Measurements from ENCODE around the gene SLC34A3. TPM values are rescaled to one million over a fixed set of nuclear protein-coding genes. Genes with fewer than 3 reads are reported as not detected.

Gene SLC34A3
- not detected in 2 replicates for total RNA-seq

DNA sequence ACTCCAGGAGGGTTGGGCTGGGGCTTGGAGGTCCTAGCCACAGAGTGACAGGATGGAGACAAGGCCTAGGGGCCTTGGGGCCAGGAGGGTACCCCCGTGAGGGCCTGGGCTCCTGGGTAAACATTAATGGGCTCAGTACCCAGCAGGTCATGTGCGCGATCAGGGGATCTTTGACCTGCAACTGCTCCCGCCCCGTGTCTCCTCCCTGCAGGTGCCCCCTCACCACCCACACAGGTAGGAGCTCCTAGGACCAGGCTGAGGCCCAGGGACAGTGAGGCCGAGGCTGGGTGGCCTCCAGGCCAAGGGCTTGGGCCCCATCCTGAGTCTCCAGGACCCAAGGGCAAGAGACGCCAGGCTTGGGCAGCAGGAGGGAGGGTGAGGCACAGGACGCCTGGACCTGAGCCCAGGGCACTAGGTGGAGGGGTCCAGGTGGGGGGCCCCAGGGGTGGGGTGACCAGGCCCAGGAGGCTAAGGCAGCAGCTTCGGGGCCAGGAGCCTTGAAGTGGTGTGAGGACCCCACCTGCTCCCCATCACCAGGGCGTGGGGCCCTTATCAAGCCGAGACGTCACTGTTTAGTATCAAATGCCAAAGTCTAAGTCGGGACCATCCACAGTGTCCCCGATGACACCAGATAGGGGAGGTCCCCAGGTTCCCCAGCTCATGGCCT is at the start of gene SLC34A3:
SLC34A3 (plus strand) TSS at position 197 of the 667 bp plus-strand sequence. CDS start 802 bp downstream, outside the sequence.
- H3K36me3 ChIP-seq (ENCODE audit: control insufficient read depth, insufficient read depth, low read length), result no peaks in the 10 kb centered on the region
- TF ChIP-seq CTCF (IDR thresholded peaks at IDR 0.05; ENCODE audit: insufficient read depth, low read length, severe bottlenecking), result no peak
- no peak within 1 kb of the TSS for H3K4me3 ChIP-seq (ENCODE audit: low read depth, low read length)
- FAIRE-seq (no peak), DNase-seq (ENCODE audit: low read depth) (no peak)
- peaks cover 2% of the 10 kb centered on the region for H3K27me3 ChIP-seq (ENCODE audit: control insufficient read depth, insufficient read depth, low read length)

DNA sequence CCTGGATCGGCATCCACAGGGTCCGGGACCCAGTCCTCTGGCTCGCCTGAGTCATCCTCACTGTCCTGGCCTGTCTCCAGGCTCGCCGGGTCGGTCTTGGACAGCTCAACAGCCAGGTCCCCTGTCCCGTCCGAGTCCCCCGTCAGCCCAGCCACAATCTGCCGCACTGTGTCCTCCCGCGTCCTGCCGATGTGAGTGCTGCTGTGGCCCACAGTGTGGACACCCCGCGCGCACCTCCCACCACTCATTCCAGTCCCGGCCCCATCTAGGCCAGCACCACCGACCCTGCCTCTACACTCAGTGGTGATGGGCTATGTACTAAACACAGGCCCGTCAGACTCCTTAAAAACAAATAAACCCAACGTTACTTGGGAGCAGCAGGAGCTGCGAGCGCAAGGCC is 49.0 kb upstream of the SLC34A3 start:
- H3K4me3 ChIP-seq (ENCODE audit: low read depth, low read length), result no peak overlapping the region
- H3K36me3 ChIP-seq (ENCODE audit: control insufficient read depth, insufficient read depth, low read length), result peaks cover 34% of the 10 kb centered on the region
- FAIRE-seq (no peak), DNase-seq (ENCODE audit: low read depth) (no peak)
- no peak for TF ChIP-seq CTCF (IDR thresholded peaks at IDR 0.05; ENCODE audit: insufficient read depth, low read length, severe bottlenecking)
- no peaks in the 10 kb centered on the region for H3K27me3 ChIP-seq (ENCODE audit: control insufficient read depth, insufficient read depth, low read length)

GRCh38 chr9:137182836-137183235 is 47.9 kb upstream of the SLC34A3 start:
- H3K27me3 ChIP-seq (ENCODE audit: control insufficient read depth, insufficient read depth, low read length), result no peaks in the 10 kb centered on the region
- H3K4me3 ChIP-seq (ENCODE audit: low read depth, low read length), result no peak overlapping the region
- FAIRE-seq (no peak), DNase-seq (ENCODE audit: low read depth) (no peak)
- no peak for TF ChIP-seq CTCF (IDR thresholded peaks at IDR 0.05; ENCODE audit: insufficient read depth, low read length, severe bottlenecking)
- H3K36me3 ChIP-seq (ENCODE audit: control insufficient read depth, insufficient read depth, low read length), result peaks cover 38% of the 10 kb centered on the region

GRCh38 chr9:137183980-137184595 is 46.6 kb upstream of the SLC34A3 start:
- Histone ChIP-seq H3K27me3 (ENCODE audit: control insufficient read depth, insufficient read depth, low read length) (no peaks in the 10 kb centered on the region), H3K4me3 (ENCODE audit: low read depth, low read length) (no peak overlapping the region), H3K36me3 (ENCODE audit: control insufficient read depth, insufficient read depth, low read length) (peaks cover 38% of the 10 kb centered on the region)
- no peak for TF ChIP-seq CTCF (IDR thresholded peaks at IDR 0.05; ENCODE audit: insufficient read depth, low read length, severe bottlenecking)
- DNase-seq (ENCODE audit: low read depth), result no peak
- FAIRE-seq, result no peak

GRCh38 chr9:137184881-137185660 is 45.6 kb upstream of the SLC34A3 start:
- Histone ChIP-seq H3K36me3 (ENCODE audit: control insufficient read depth, insufficient read depth, low read length) (peaks cover 40% of the 10 kb centered on the region), H3K4me3 (ENCODE audit: low read depth, low read length) (no peak overlapping the region)
- no peak for FAIRE-seq

More at GRCh38 chr9:137184881-137185660, 45.6 kb upstream of the SLC34A3 start:
- DNase-seq (ENCODE audit: low read depth), result no peak
- H3K27me3 ChIP-seq (ENCODE audit: control insufficient read depth, insufficient read depth, low read length), result no peaks in the 10 kb centered on the region
- TF ChIP-seq CTCF (IDR thresholded peaks at IDR 0.05; ENCODE audit: insufficient read depth, low read length, severe bottlenecking), result no peak
